Neural cell (in vitro differentiated cells): ENCODE measurements around the gene ROCK2. TPM values are rescaled to one million over a fixed set of nuclear protein-coding genes. Genes with fewer than 3 reads are reported as not detected.

Experiments used
- H2AFZ ChIP-seq: fragments of 200-600, 300-800 bp; sonication (generic), shearing (Covaris generic); 2 replicates; pipeline ENCODE4 v1.6.0; 2014; ENCODE audit warnings: low read depth, mild to moderate bottlenecking, antibody characterized with exemption, low read length, moderate library complexity
- H3F3A ChIP-seq: fragments of 200-600 bp; shearing (Covaris generic); 2 replicates; pipeline ENCODE4 v1.6.1; 2016; ENCODE audit warnings: mild to moderate bottlenecking, moderate library complexity, mixed read lengths, antibody characterized with exemption, low read length; ENCODE audit not compliant: insufficient read depth, poor library complexity, severe bottlenecking
- H3K27ac ChIP-seq: fragments of 200-600, 300-800 bp; sonication (generic), shearing (Covaris generic); 2 replicates; pipeline ENCODE4 v1.5.1; 2014; ENCODE audit warnings: mild to moderate bottlenecking, low read length, moderate library complexity
- H3K27me3 ChIP-seq: fragments of 300-800, 200-600 bp; sonication (generic), shearing (Covaris generic); 2 replicates; pipeline ENCODE4 v1.6.0; 2014; ENCODE audit warnings: mild to moderate bottlenecking, low read depth, low read length, moderate library complexity; ENCODE audit not compliant: insufficient read depth
- H3K36me3 ChIP-seq: fragments of 300-800, 200-600 bp; sonication (generic), shearing (Covaris generic); 2 replicates; pipeline ENCODE4 v1.5.1; 2014; ENCODE audit warnings: mild to moderate bottlenecking, antibody characterized with exemption, low read length, moderate library complexity; ENCODE audit not compliant: insufficient read depth
- H3K4me2 ChIP-seq: fragments of 300-800, 200-600 bp; sonication (generic), shearing (Covaris generic); 2 replicates; pipeline ENCODE4 v1.6.0; 2014; ENCODE audit warnings: mild to moderate bottlenecking, low read length
- H3K4me3 ChIP-seq: fragments of 300-800, 200-600 bp; sonication (generic), shearing (Covaris generic); 2 replicates; pipeline ENCODE4 v1.5.1; 2014; ENCODE audit warnings: mild to moderate bottlenecking, low read length, moderate library complexity
- H3K79me2 ChIP-seq: fragments of 200-600 bp; shearing (Covaris generic); replicated peaks from 2 replicates; pipeline ENCODE4 v1.6.0; 2014; ENCODE audit warnings: mild to moderate bottlenecking, low read length, moderate library complexity; ENCODE audit not compliant: insufficient read depth
- H3K9ac ChIP-seq: fragments of 300-800, 200-600 bp; sonication (generic), shearing (Covaris generic); 2 replicates; pipeline ENCODE4 v1.6.1; 2016; ENCODE audit warnings: mild to moderate bottlenecking, low read length, mixed read lengths
- H3K9me2 ChIP-seq: fragments of 200-600 bp; shearing (Covaris generic); 2 replicates; pipeline ENCODE4 v1.6.1; 2016; ENCODE audit warnings: mild to moderate bottlenecking, low read length, mixed read lengths; ENCODE audit not compliant: insufficient read depth
- H3K9me3 ChIP-seq: fragments of 200-600, 300-800 bp; sonication (generic), shearing (Covaris generic); 2 replicates; pipeline ENCODE4 v1.6.1; 2016; ENCODE audit warnings: mild to moderate bottlenecking, mixed run types, low read length, moderate library complexity, mixed read lengths
- H4K20me1 ChIP-seq: fragments of 200-600 bp; shearing (Covaris generic); 2 replicates; pipeline ENCODE4 v1.6.1; 2016; ENCODE audit warnings: mild to moderate bottlenecking, mixed run types; ENCODE audit not compliant: insufficient read depth
- CTCF ChIP-seq: fragments of 450-650 bp; IDR thresholded peaks from 2 replicates; pipeline ENCODE4 v1.5.1; 2014; ENCODE audit warnings: antibody characterized with exemption, mild to moderate bottlenecking, moderate library complexity; ENCODE audit not compliant: poor library complexity, severe bottlenecking
- EP300 ChIP-seq: fragments of 450-650 bp; conservative IDR thresholded peaks from 2 replicates; pipeline ENCODE4 v1.6.1; 2014; ENCODE audit warnings: antibody characterized with exemption, mild to moderate bottlenecking, moderate library complexity; ENCODE audit not compliant: poor library complexity, severe bottlenecking
- EZH2 ChIP-seq: fragments of 200-600, 300-800 bp; shearing (Covaris generic), sonication (generic); IDR thresholded peaks from 2 replicates; pipeline ENCODE4 v1.6.1; 2014; ENCODE audit warnings: antibody characterized with exemption, low read length, borderline replicate concordance, mild to moderate bottlenecking; ENCODE audit not compliant: insufficient read depth, poor library complexity, severe bottlenecking
- MXI1 ChIP-seq: fragments of 450-650 bp; conservative IDR thresholded peaks from 2 replicates; pipeline ENCODE4 v1.6.1; 2014; ENCODE audit warnings: antibody characterized with exemption, mild to moderate bottlenecking; ENCODE audit not compliant: poor library complexity, severe bottlenecking
- POLR2AphosphoS5 ChIP-seq: IDR thresholded peaks from 2 replicates; pipeline ENCODE4 v1.6.1; 2012
- RAD21 ChIP-seq: fragments of 450-650 bp; conservative IDR thresholded peaks from 2 replicates; pipeline ENCODE4 v1.6.1; 2014; ENCODE audit warnings: antibody characterized with exemption, mild to moderate bottlenecking, moderate library complexity
- REST ChIP-seq: IDR thresholded peaks from 2 replicates; pipeline ENCODE4 v1.6.1; 2012; ENCODE audit warnings: borderline replicate concordance
- SMC3 ChIP-seq: fragments of 450-650 bp; conservative IDR thresholded peaks from 2 replicates; pipeline ENCODE4 v1.6.1; 2014; ENCODE audit warnings: antibody characterized with exemption, mild to moderate bottlenecking, moderate library complexity; ENCODE audit not compliant: poor library complexity
- TAF1 ChIP-seq: IDR thresholded peaks from 2 replicates; pipeline ENCODE4 v1.6.1; 2012; ENCODE audit warnings: low read depth
- polyA plus RNA-seq: library from polyadenylated mRNA; depleted of rRNA; stranded (reverse); fragments of >200 nt; gene quantifications from 2 replicates; pipeline ENCODE4 v1.2.3, GENCODE V29; 2014

Gene ROCK2
- polyA plus RNA-seq, 1 donor from 2014 or later: 25.7 TPM

GRCh38 chr2:11303290-11304013 lies 41.0 kb downstream of the ROCK2 start:
- Histone ChIP-seq H3F3A (no peaks in the 10 kb centered on the region), H3K4me2 (no peak overlapping the region), H3K4me3 (no peak overlapping the region), H2AFZ (no peak overlapping the region), H4K20me1 (no peaks in the 10 kb centered on the region), H3K27ac (no peak overlapping the region), H3K36me3 (no peaks in the 10 kb centered on the region), H3K79me2 (peaks cover 67% of the 10 kb centered on the region), H3K9me3 (no peaks in the 10 kb centered on the region), H3K9me2 (no peaks in the 10 kb centered on the region), H3K9ac (no peak overlapping the region), H3K27me3 (no peaks in the 10 kb centered on the region)
- no peak for TF ChIP-seq MXI1
- TF ChIP-seq POLR2AphosphoS5: no peak
- TF ChIP-seq CTCF: no peak
- TF ChIP-seq RAD21: no peak
- no peak for TF ChIP-seq EP300
- no peak for TF ChIP-seq SMC3

GRCh38 chr2:11299439-11299838 lies 45.0 kb downstream of the ROCK2 start:
- H3K27ac ChIP-seq: no peak overlapping the region
- no peaks in the 10 kb centered on the region for H3F3A ChIP-seq
- H3K9ac ChIP-seq: no peak overlapping the region
- H3K27me3 ChIP-seq: no peaks in the 10 kb centered on the region
- no peaks in the 10 kb centered on the region for H4K20me1 ChIP-seq
- H3K4me3 ChIP-seq: no peak overlapping the region
- H3K79me2 ChIP-seq: peaks cover 55% of the 10 kb centered on the region
- no peak overlapping the region for H2AFZ ChIP-seq
- no peak for TF ChIP-seq TAF1
- no peaks in the 10 kb centered on the region for H3K9me3 ChIP-seq
- no peak overlapping the region for H3K4me2 ChIP-seq
- H3K9me2 ChIP-seq: no peaks in the 10 kb centered on the region
- H3K36me3 ChIP-seq: no peaks in the 10 kb centered on the region

GRCh38 chr2:11298592-11298991 lies 45.8 kb downstream of the ROCK2 start:
- no peaks in the 10 kb centered on the region for H3K27me3 ChIP-seq
- no peak overlapping the region for H3K27ac ChIP-seq
- H3K9me3 ChIP-seq: no peaks in the 10 kb centered on the region
- H4K20me1 ChIP-seq: no peaks in the 10 kb centered on the region
- no peak overlapping the region for H2AFZ ChIP-seq
- no peaks in the 10 kb centered on the region for H3F3A ChIP-seq
- no peaks in the 10 kb centered on the region for H3K9me2 ChIP-seq
- H3K79me2 ChIP-seq: peaks cover 53% of the 10 kb centered on the region
- H3K9ac ChIP-seq: no peak overlapping the region
- TF ChIP-seq POLR2AphosphoS5 (no peak), EP300 (no peak), REST (no peak), EZH2 (no peak), RAD21 (no peak), TAF1 (no peak), SMC3 (no peak), MXI1 (no peak), CTCF (no peak)
- H3K36me3 ChIP-seq: no peaks in the 10 kb centered on the region
- H3K4me3 ChIP-seq: no peak overlapping the region
- no peak overlapping the region for H3K4me2 ChIP-seq
